Measurements from ENCODE around the gene ZC3H12D.

Gene ZC3H12D

GRCh38 chr6:149484733-149485700 lies at the start of gene ZC3H12D:
TSS of gene ZC3H12D (minus strand) at chr6:149485014. CDS start at chr6:149474543, 10,471 bp downstream.
- in situ Hi-C loops (cut with HindIII; ENCODE audit: low sequenced_read_pairs): no loop called here
- no peak within 1 kb of the TSS for H3K4me3 ChIP-seq (ENCODE audit: low read depth, low read length)
- DNase-seq (ENCODE audit: low read depth): peak; percentile 36
- TF ChIP-seq CTCF (IDR thresholded peaks at IDR 0.05; ENCODE audit: low read depth, low read length, missing control alignments): peak; percentile 31

- H3K4me3 ChIP-seq (ENCODE audit: low read depth, low read length): no peak overlapping the region
- TF ChIP-seq CTCF (IDR thresholded peaks at IDR 0.05; ENCODE audit: low read depth, low read length, missing control alignments): no peak
- DNase-seq (ENCODE audit: low read depth): no peak
- in situ Hi-C loops (cut with HindIII; ENCODE audit: low sequenced_read_pairs): loop anchor here (5.0 kb wide), 1 partner anchor 97 kb away; no protein-coding TSS in a partner anchor
These were observed 44.8 kb upstream of the ZC3H12D start for GRCh38 chr6:149529650-149530049.

GRCh38 chr6:149515494-149515893 lies 30.7 kb upstream of the ZC3H12D start:
- in situ Hi-C loops (cut with HindIII; ENCODE audit: low sequenced_read_pairs): loop anchor here (25.0 kb wide), 1 partner anchor 478 kb away; no protein-coding TSS in a partner anchor
- DNase-seq (ENCODE audit: low read depth): no peak
- TF ChIP-seq CTCF (IDR thresholded peaks at IDR 0.05; ENCODE audit: low read depth, low read length, missing control alignments): no peak
- no peak overlapping the region for H3K4me3 ChIP-seq (ENCODE audit: low read depth, low read length)

GRCh38 chr6:149513915-149514314 lies 29.1 kb upstream of the ZC3H12D start:
- DNase-seq (ENCODE audit: low read depth): no peak
- in situ Hi-C loops (cut with HindIII; ENCODE audit: low sequenced_read_pairs): loop anchor here (25.0 kb wide), 1 partner anchor 477 kb away; no protein-coding TSS in a partner anchor
- H3K4me3 ChIP-seq (ENCODE audit: low read depth, low read length): no peak overlapping the region
- TF ChIP-seq CTCF (IDR thresholded peaks at IDR 0.05; ENCODE audit: low read depth, low read length, missing control alignments): no peak

- H3K4me3 ChIP-seq (ENCODE audit: low read depth, low read length): no peak overlapping the region
- in situ Hi-C loops (cut with HindIII; ENCODE audit: low sequenced_read_pairs): loop anchor here (25.0 kb wide), 1 partner anchor 474 kb away; no protein-coding TSS in a partner anchor
- DNase-seq (ENCODE audit: low read depth): no peak
- no peak for TF ChIP-seq CTCF (IDR thresholded peaks at IDR 0.05; ENCODE audit: low read depth, low read length, missing control alignments)
These were observed 26.1 kb upstream of the ZC3H12D start for GRCh38 chr6:149510793-149511512.

GRCh38 chr6:149508485-149508884 lies 23.7 kb upstream of the ZC3H12D start:
- in situ Hi-C loops (cut with HindIII; ENCODE audit: low sequenced_read_pairs): loop anchor here (25.0 kb wide), 1 partner anchor 471 kb away; no protein-coding TSS in a partner anchor
- no peak for TF ChIP-seq CTCF (IDR thresholded peaks at IDR 0.05; ENCODE audit: low read depth, low read length, missing control alignments)
- no peak for DNase-seq (ENCODE audit: low read depth)
- H3K4me3 ChIP-seq (ENCODE audit: low read depth, low read length): no peak overlapping the region

Measured in astrocyte of the cerebellum (primary cell).